LNCAP (cell line): ENCODE measurements around the gene PAWR.

Source experiments
- TF ChIP-seq, protein P1 (sequence below): fragments of 450-650 bp; IDR thresholded peaks from 2 replicates; pipeline ENCODE4 v1.5.1; 2017; ENCODE audit warnings: mild to moderate bottlenecking

PAWR gene

GRCh38 chr12:79668113-79668512, 22.7 kb downstream of the PAWR start:
- TF ChIP-seq, protein P1, sequence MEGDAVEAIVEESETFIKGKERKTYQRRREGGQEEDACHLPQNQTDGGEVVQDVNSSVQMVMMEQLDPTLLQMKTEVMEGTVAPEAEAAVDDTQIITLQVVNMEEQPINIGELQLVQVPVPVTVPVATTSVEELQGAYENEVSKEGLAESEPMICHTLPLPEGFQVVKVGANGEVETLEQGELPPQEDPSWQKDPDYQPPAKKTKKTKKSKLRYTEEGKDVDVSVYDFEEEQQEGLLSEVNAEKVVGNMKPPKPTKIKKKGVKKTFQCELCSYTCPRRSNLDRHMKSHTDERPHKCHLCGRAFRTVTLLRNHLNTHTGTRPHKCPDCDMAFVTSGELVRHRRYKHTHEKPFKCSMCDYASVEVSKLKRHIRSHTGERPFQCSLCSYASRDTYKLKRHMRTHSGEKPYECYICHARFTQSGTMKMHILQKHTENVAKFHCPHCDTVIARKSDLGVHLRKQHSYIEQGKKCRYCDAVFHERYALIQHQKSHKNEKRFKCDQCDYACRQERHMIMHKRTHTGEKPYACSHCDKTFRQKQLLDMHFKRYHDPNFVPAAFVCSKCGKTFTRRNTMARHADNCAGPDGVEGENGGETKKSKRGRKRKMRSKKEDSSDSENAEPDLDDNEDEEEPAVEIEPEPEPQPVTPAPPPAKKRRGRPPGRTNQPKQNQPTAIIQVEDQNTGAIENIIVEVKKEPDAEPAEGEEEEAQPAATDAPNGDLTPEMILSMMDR, result no peak

DNA sequence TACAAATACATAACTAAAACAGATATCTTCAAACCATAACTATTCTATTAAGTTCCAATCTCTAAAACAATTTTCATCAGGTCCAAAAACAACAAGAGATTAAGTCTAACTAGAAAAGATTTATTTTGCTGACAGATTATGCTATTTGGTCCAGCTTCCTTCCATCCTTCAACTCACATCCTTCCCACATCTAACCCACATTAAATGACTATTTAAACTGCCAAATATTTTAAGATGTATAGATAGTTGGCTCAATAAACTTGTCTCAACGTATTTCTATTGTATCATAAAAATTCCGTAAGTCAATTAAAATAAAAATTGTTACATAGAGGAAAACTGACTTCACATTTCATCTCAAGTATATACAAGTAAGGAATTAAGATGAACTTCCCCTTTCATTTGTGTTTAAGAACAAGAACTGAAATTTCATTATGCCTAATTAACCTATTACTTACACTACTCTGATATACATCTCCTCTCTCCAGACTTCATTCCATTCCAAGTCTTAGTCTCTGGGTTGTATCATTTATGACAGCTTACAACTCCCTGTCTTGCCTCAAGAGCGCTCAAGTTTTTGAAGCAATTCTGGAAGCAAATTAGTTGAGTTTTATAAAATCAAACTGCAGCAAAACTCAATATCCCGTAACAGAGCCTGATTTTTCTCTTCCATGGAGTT, 25.4 kb downstream of the PAWR start:
- TF ChIP-seq, protein P1, result no peak

DNA sequence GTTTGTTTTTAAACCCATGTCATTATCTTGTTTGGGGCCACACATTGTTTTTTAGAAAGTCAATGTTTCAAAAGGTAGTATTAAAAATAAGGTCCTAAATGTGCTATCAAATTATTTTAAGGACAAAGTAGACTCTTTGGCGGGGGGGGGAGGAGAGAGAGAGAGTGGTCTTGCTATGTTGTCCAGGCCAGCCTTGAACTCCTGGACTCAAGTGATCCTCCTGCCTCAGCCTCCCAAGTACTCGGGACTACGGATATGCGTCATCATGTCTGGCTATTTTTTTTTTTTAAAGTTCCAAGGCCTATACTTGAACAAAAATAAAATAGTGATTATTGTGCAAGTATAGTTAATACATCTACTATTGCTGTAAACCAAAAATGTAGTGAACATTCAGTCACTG, 26.2 kb downstream of the PAWR start:
- TF ChIP-seq, protein P1, result no peak

DNA sequence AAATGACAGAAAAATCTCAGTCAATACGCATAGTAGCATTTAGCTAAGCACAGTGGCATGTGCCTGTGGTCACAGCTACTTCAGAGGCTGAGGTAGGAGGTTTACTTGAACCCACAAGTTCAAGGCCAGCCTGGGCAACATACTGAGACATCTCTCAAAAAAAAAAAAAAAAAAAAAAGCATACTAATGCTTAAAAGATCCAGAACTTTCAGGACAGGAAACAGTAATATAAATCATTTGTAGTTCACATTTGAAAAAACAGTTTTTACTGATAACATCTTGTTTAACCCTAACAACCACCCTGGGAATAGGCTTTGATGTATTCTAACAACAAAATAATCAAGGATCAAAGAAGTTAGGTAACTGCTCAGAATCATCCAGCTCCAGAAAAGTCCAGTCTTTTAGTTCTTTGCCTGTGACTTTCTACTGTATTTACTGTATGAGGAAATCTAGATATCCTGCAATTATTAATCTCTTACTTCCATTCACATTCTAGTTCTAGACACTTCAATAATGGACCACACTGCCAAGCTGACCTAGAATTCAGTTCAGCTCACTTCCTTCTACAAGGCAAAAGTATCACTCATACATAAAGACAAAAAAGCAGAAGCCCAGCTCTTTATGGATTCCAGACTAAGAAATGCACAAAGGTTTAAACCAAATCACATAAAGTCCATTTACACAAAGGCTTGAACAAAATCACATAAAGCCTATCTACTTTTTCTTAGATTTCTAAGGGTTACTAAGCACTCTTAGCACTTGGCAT, 28.5 kb downstream of the PAWR start:
- TF ChIP-seq, protein P1, result no peak

DNA sequence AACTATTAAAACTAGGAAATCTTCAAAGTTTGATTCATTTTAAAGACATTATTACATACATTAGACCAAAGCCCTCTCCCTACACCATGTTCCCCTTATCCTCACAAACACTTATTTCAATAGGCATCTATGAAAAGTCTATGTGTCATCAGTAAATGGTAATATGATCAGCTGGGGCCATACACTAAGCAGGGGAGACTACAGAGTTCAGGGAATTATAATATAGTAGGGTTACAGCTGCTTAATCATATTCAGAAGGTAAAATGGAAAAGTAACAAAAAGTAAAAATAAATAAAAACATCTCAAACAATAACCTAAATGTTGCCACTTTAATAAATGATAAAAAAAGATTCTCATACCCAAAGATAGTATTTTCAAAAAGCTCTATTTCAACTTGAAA, 29.1 kb downstream of the PAWR start:
- TF ChIP-seq, protein P1, result no peak

GRCh38 chr12:79659961-79660431, 30.8 kb downstream of the PAWR start:
- TF ChIP-seq, protein P1, result no peak

- TF ChIP-seq, protein P1, result no peak
These were observed 32.5 kb downstream of the PAWR start for GRCh38 chr12:79658221-79658620.
